ENCODE measurements around the gene FYCO1.
A peak's percentile ranks its signal among the peaks of the same experiment; 100 is the strongest.

The FYCO1 gene

GRCh38 chr3:45937206-45938042 is 58.2 kb downstream of the FYCO1 start:
- intact Hi-C loops (cut with DNase I) = no loop called here
- peak in 1 of 42 donors; percentile 21 for DNase-seq

GRCh38 chr3:45936261-45936660 is 59.4 kb downstream of the FYCO1 start:
- DNase-seq = peak in 1 of 42 donors; percentile 23
- intact Hi-C loops (cut with DNase I) = no loop called here

GRCh38 chr3:45933591-45933990 is 62.0 kb downstream of the FYCO1 start:
- intact Hi-C loops (cut with DNase I) = no loop called here
- no peak for DNase-seq

GRCh38 chr3:45932112-45932511 is 63.5 kb downstream of the FYCO1 start:
- no peak for DNase-seq
- intact Hi-C loops (cut with DNase I) = no loop called here

- intact Hi-C loops (cut with DNase I) = no loop called here
- DNase-seq = no peak
Measured at GRCh38 chr3:45931496-45931895, 64.1 kb downstream of the FYCO1 start.

GRCh38 chr3:45929042-45929679 is 66.5 kb downstream of the FYCO1 start:
- intact Hi-C loops (cut with DNase I) = no loop called here

GRCh38 chr3:45927881-45928280 is 67.7 kb downstream of the FYCO1 start:
- intact Hi-C loops (cut with DNase I) = no loop called here
- DNase-seq = no peak

More at GRCh38 chr3:45929042-45929679, 66.5 kb downstream of the FYCO1 start:
- peak; percentile 22 to 79 (median 58) for DNase-seq

GRCh38 chr3:45923755-45924154 is 71.9 kb downstream of the FYCO1 start:
- intact Hi-C loops (cut with DNase I) = no loop called here
- DNase-seq = peak in 1 of 42 donors; percentile 7

- intact Hi-C loops (cut with DNase I) = no loop called here
- no peak for DNase-seq
Measured at GRCh38 chr3:45922950-45923590, 72.6 kb downstream of the FYCO1 start.

- intact Hi-C loops (cut with DNase I) = no loop called here
- no peak for DNase-seq
Measured at GRCh38 chr3:45922039-45922326, 73.6 kb downstream of the FYCO1 start.

GRCh38 chr3:45921158-45922038 is 74.2 kb downstream of the FYCO1 start:
- intact Hi-C loops (cut with DNase I) = no loop called here
- DNase-seq = no peak

GRCh38 chr3:45917146-45917898 is 78.3 kb downstream of the FYCO1 start:
- peak in 1 of 42 donors; percentile 18 for DNase-seq
- intact Hi-C loops (cut with DNase I) = no loop called here

GRCh38 chr3:45915518-45916231 is 79.9 kb downstream of the FYCO1 start:
- intact Hi-C loops (cut with DNase I) = no loop called here
- DNase-seq = peak in 1 of 42 donors; percentile 12

GRCh38 chr3:45915059-45915439 is 80.6 kb downstream of the FYCO1 start:
- intact Hi-C loops (cut with DNase I) = no loop called here
- DNase-seq = peak in 1 of 42 donors; percentile 10

- intact Hi-C loops (cut with DNase I) = no loop called here
- peak in 2 of 42 donors; percentile 7 to 15 for DNase-seq
Measured at GRCh38 chr3:45914362-45915058, 81.1 kb downstream of the FYCO1 start.

GRCh38 chr3:45912435-45912834 is 83.2 kb downstream of the FYCO1 start:
- intact Hi-C loops (cut with DNase I) = no loop called here
- peak in 1 of 42 donors; percentile 20 for DNase-seq

GRCh38 chr3:45911511-45912226 is 84.0 kb downstream of the FYCO1 start:
- DNase-seq = peak in 1 of 42 donors; percentile 29
- intact Hi-C loops (cut with DNase I) = no loop called here
